ENCODE results near the gene PTTG1IP.

The PTTG1IP gene

GRCh38 chr21:44828362-44829056 lies 45.0 kb downstream of the PTTG1IP start:
- TF ChIP-seq CTCF (IDR thresholded peaks at IDR 0.05) = no peak

GRCh38 chr21:44823179-44823660 lies 50.3 kb downstream of the PTTG1IP start:
- TF ChIP-seq CTCF (IDR thresholded peaks at IDR 0.05) = no peak

GRCh38 chr21:44822484-44823178 lies 50.9 kb downstream of the PTTG1IP start:
- TF ChIP-seq CTCF (IDR thresholded peaks at IDR 0.05) = no peak

GRCh38 chr21:44820851-44821250 lies 52.6 kb downstream of the PTTG1IP start:
- TF ChIP-seq CTCF (IDR thresholded peaks at IDR 0.05) = no peak

- no peak for TF ChIP-seq CTCF (IDR thresholded peaks at IDR 0.05)
These were observed 53.9 kb downstream of the PTTG1IP start for GRCh38 chr21:44819283-44820243.

- TF ChIP-seq CTCF (IDR thresholded peaks at IDR 0.05) = no peak
These were observed 54.9 kb downstream of the PTTG1IP start for GRCh38 chr21:44818640-44819011.

- TF ChIP-seq CTCF (IDR thresholded peaks at IDR 0.05) = no peak
These were observed 55.4 kb downstream of the PTTG1IP start, which contains the start of gene SUMO3 for GRCh38 chr21:44817914-44818639. TSS of gene SUMO3 (minus strand) at chr21:44818062. CDS start at chr21:44817968, 94 bp downstream.
